NCI-H774 (cell line): ENCODE measurements around the gene MRNIP.
A peak's percentile ranks its signal among the peaks of the same experiment; 100 is the strongest.

Experiments
- DNase-seq: peaks from one replicate; lab custom pipeline; 2025; lab: John Stamatoyannopoulos, UW

MRNIP gene

GRCh38 chr5:179858586-179859427 is at the start of gene MRNIP:
Gene MRNIP (minus strand): TSS chr5:179858817. CDS start chr5:179858796, 21 bp downstream.
- DNase-seq: peak; percentile 93

GRCh38 chr5:179907556-179908324 is 49.1 kb upstream of the MRNIP start, which contains the start of gene TBC1D9B:
Gene TBC1D9B (minus strand): TSS chr5:179907897. CDS start chr5:179907821, 76 bp downstream.
- peak; percentile 65 for DNase-seq

- no peak for DNase-seq
Measured at GRCh38 chr5:179906795-179907555, 48.4 kb upstream of the MRNIP start.

GRCh38 chr5:179906294-179906794 is 47.7 kb upstream of the MRNIP start:
- no peak for DNase-seq

- no peak for DNase-seq
Measured at GRCh38 chr5:179905161-179905560, 46.5 kb upstream of the MRNIP start.

GRCh38 chr5:179904463-179905160 is 46.0 kb upstream of the MRNIP start:
- DNase-seq: no peak

GRCh38 chr5:179902763-179903158 is 44.1 kb upstream of the MRNIP start:
- DNase-seq: no peak

- DNase-seq: no peak
Measured at GRCh38 chr5:179901915-179902762, 43.5 kb upstream of the MRNIP start.

- DNase-seq: no peak
Measured at GRCh38 chr5:179901462-179901861, 42.8 kb upstream of the MRNIP start.

- DNase-seq: no peak
Measured at GRCh38 chr5:179900711-179901110, 42.1 kb upstream of the MRNIP start.

GRCh38 chr5:179900206-179900605 is 41.6 kb upstream of the MRNIP start:
- no peak for DNase-seq

- no peak for DNase-seq
Measured at GRCh38 chr5:179895861-179896260, 37.2 kb upstream of the MRNIP start.

GRCh38 chr5:179893958-179894895 is 35.6 kb upstream of the MRNIP start:
- no peak for DNase-seq

GRCh38 chr5:179893076-179893957 is 34.7 kb upstream of the MRNIP start:
- no peak for DNase-seq

GRCh38 chr5:179892255-179892654 is 33.6 kb upstream of the MRNIP start:
- DNase-seq: no peak

- DNase-seq: no peak
Measured at GRCh38 chr5:179890751-179891682, 32.4 kb upstream of the MRNIP start.

- DNase-seq: no peak
Measured at GRCh38 chr5:179889885-179890284, 31.3 kb upstream of the MRNIP start.
